Measurements from ENCODE around the gene FARP1. TPM values are rescaled to one million over a fixed set of nuclear protein-coding genes. Genes with fewer than 3 reads are reported as not detected.

Gene FARP1
- total and polyA plus RNA-seq, 2 of the 13 experiments (the other 11 are each of a cell fraction or from before 2014, with no cell fraction given) = 70.6 to 126 TPM

DNA sequence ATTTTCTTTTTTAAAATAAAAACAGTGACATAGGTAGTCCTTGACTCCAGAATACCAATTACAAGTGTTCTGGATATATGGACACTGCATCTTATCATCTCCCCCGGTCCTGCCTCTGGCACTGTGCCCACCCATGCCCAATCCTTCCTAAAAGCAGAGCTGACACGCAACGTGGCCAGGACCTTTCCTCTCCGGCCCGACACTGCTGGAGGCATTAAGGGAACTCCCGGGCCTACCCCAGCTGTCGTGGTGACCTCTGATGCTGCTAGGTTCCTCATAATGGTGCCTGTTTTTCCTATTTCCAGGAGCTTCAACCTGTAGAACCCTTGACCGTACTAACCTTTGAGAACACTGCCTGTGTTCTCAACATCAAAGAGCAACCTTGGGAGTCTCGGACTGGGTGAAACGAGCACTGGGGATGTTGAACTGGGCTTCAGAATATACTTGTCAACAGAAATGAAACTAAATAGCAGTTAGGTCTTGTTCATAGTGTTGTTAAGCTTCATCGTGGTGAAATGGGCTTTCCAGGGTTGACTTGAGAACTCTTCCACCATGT, 48.1 kb downstream of the FARP1 start (continued):
- TF ChIP-seq, protein P1, sequence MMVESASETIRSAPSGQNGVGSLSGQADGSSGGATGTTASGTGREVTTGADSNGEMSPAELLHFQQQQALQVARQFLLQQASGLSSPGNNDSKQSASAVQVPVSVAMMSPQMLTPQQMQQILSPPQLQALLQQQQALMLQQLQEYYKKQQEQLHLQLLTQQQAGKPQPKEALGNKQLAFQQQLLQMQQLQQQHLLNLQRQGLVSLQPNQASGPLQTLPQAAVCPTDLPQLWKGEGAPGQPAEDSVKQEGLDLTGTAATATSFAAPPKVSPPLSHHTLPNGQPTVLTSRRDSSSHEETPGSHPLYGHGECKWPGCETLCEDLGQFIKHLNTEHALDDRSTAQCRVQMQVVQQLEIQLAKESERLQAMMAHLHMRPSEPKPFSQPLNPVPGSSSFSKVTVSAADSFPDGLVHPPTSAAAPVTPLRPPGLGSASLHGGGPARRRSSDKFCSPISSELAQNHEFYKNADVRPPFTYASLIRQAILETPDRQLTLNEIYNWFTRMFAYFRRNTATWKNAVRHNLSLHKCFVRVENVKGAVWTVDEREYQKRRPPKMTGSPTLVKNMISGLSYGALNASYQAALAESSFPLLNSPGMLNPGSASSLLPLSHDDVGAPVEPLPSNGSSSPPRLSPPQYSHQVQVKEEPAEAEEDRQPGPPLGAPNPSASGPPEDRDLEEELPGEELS (CRISPR knock-in tag; IDR thresholded peaks at IDR 0.05) = 0 out of 2 replicates have a peak, but pooled peaks have one; percentile 38
- TF ChIP-seq RCOR2 (CRISPR knock-in tag; IDR thresholded peaks at IDR 0.05) = 0 out of 2 replicates have a peak, but pooled peaks have one; percentile 20
- peak; percentile 72 for TF ChIP-seq RXRB (CRISPR knock-in tag; IDR thresholded peaks at IDR 0.05; ENCODE audit: borderline replicate concordance)
- TF ChIP-seq ZFX (CRISPR knock-in tag; IDR thresholded peaks at IDR 0.05; ENCODE audit: low read depth) = peak; percentile 45; the same call in 1 of the 2 replicates
- peak; percentile 62; the same call in 1 of the 2 replicates for TF ChIP-seq HNF4A (CRISPR knock-in tag; IDR thresholded peaks at IDR 0.05)
- 0 out of 2 replicates have a peak, but pooled peaks have one; percentile 37 for TF ChIP-seq ZNF543 (CRISPR knock-in tag; IDR thresholded peaks at IDR 0.05)
- TF ChIP-seq, protein P2, sequence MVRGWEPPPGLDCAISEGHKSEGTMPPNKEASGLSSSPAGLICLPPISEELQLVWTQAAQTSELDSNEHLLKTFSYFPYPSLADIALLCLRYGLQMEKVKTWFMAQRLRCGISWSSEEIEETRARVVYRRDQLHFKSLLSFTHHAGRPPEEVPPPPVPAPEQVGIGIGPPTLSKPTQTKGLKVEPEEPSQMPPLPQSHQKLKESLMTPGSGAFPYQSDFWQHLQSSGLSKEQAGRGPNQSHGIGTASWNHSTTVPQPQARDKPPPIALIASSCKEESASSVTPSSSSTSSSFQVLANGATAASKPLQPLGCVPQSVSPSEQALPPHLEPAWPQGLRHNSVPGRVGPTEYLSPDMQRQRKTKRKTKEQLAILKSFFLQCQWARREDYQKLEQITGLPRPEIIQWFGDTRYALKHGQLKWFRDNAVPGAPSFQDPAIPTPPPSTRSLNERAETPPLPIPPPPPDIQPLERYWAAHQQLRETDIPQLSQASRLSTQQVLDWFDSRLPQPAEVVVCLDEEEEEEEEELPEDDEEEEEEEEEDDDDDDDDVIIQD (CRISPR knock-in tag; IDR thresholded peaks at IDR 0.05; ENCODE audit: low read depth) = peak; percentile 45; the same call in 1 of the 2 replicates
- peak; percentile 88 for TF ChIP-seq RARA (CRISPR knock-in tag; IDR thresholded peaks at IDR 0.05)
- TF ChIP-seq, protein P3, sequence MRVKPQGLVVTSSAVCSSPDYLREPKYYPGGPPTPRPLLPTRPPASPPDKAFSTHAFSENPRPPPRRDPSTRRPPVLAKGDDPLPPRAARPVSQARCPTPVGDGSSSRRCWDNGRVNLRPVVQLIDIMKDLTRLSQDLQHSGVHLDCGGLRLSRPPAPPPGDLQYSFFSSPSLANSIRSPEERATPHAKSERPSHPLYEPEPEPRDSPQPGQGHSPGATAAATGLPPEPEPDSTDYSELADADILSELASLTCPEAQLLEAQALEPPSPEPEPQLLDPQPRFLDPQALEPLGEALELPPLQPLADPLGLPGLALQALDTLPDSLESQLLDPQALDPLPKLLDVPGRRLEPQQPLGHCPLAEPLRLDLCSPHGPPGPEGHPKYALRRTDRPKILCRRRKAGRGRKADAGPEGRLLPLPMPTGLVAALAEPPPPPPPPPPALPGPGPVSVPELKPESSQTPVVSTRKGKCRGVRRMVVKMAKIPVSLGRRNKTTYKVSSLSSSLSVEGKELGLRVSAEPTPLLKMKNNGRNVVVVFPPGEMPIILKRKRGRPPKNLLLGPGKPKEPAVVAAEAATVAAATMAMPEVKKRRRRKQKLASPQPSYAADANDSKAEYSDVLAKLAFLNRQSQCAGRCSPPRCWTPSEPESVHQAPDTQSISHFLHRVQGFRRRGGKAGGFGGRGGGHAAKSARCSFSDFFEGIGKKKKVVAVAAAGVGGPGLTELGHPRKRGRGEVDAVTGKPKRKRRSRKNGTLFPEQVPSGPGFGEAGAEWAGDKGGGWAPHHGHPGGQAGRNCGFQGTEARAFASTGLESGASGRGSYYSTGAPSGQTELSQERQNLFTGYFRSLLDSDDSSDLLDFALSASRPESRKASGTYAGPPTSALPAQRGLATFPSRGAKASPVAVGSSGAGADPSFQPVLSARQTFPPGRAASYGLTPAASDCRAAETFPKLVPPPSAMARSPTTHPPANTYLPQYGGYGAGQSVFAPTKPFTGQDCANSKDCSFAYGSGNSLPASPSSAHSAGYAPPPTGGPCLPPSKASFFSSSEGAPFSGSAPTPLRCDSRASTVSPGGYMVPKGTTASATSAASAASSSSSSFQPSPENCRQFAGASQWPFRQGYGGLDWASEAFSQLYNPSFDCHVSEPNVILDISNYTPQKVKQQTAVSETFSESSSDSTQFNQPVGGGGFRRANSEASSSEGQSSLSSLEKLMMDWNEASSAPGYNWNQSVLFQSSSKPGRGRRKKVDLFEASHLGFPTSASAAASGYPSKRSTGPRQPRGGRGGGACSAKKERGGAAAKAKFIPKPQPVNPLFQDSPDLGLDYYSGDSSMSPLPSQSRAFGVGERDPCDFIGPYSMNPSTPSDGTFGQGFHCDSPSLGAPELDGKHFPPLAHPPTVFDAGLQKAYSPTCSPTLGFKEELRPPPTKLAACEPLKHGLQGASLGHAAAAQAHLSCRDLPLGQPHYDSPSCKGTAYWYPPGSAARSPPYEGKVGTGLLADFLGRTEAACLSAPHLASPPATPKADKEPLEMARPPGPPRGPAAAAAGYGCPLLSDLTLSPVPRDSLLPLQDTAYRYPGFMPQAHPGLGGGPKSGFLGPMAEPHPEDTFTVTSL (CRISPR knock-in tag; IDR thresholded peaks at IDR 0.05; ENCODE audit: borderline replicate concordance) = peak; percentile 26; the same call in 1 of the 2 replicates
- peak; percentile 43; the same call in 1 of the 2 replicates for TF ChIP-seq NR2F6 (IDR thresholded peaks at IDR 0.05)
- peak; percentile 30; the same call in 1 of the 2 replicates for TF ChIP-seq NR2F6 (CRISPR knock-in tag; IDR thresholded peaks at IDR 0.05)
- TF ChIP-seq ZNF556 (CRISPR knock-in tag; IDR thresholded peaks at IDR 0.05; ENCODE audit: borderline replicate concordance) = 0 out of 2 replicates have a peak, but pooled peaks have one; percentile 21
- no peak for TF ChIP-seq NFE2L2 (IDR thresholded peaks at IDR 0.05; ENCODE audit: low read length)
- TF ChIP-seq PHF21A (CRISPR knock-in tag; IDR thresholded peaks at IDR 0.05) = 0 out of 2 replicates have a peak, but pooled peaks have one; percentile 22
- TF ChIP-seq ZNF501 (CRISPR knock-in tag; IDR thresholded peaks at IDR 0.05) = peak; percentile 20; the same call in 1 of the 2 replicates
- TF ChIP-seq ZNF782 (CRISPR knock-in tag; IDR thresholded peaks at IDR 0.05; ENCODE audit: borderline replicate concordance) = no peak
- no peak for TF ChIP-seq NONO (IDR thresholded peaks at IDR 0.05)
- 0 out of 2 replicates have a peak, but pooled peaks have one; percentile 27 for TF ChIP-seq NONO (CRISPR knock-in tag; conservative IDR thresholded peaks at IDR 0.05)

All from HepG2 (cell line).